HPDE6-E6E7 (cell line): Measurements from ENCODE around the gene RBPMS2.
"Not testable (repeated sequence)": the region's sequence is repeated elsewhere in the genome, so short reads cannot be mapped to it uniquely, and the experiment has no call there.

ENCODE experiments used
- DNase-seq: peaks from one replicate; pipeline ENCODE4 v3.0.0; 2011; ENCODE audit warnings: missing footprints; ENCODE audit errors: extremely low spot score

Gene RBPMS2

GRCh38 chr15:64754663-64755426, 20.5 kb downstream of the RBPMS2 start:
- no peak for DNase-seq

- no peak for DNase-seq
These were observed 21.8 kb downstream of the RBPMS2 start for GRCh38 chr15:64753480-64754185.

GRCh38 chr15:64751464-64751863, 23.9 kb downstream of the RBPMS2 start:
- DNase-seq: no peak

- no peak for DNase-seq
These were observed 25.3 kb downstream of the RBPMS2 start for GRCh38 chr15:64749999-64750657.

GRCh38 chr15:64749167-64749566, 26.2 kb downstream of the RBPMS2 start:
- DNase-seq: peak; percentile 82

- DNase-seq: no peak
These were observed 27.1 kb downstream of the RBPMS2 start for GRCh38 chr15:64748251-64748650.

GRCh38 chr15:64747578-64747977, 27.8 kb downstream of the RBPMS2 start:
- DNase-seq: no peak

- no peak for DNase-seq
These were observed 28.5 kb downstream of the RBPMS2 start for GRCh38 chr15:64746921-64747320.

- DNase-seq: no peak
These were observed 29.0 kb downstream of the RBPMS2 start for GRCh38 chr15:64746356-64746755.

GRCh38 chr15:64743691-64744090, 31.7 kb downstream of the RBPMS2 start:
- no peak for DNase-seq

GRCh38 chr15:64742921-64743320, 32.5 kb downstream of the RBPMS2 start:
- no peak for DNase-seq

- DNase-seq: no peak
These were observed 33.0 kb downstream of the RBPMS2 start for GRCh38 chr15:64742385-64742784.

GRCh38 chr15:64741708-64742107, 33.7 kb downstream of the RBPMS2 start:
- not testable (repeated sequence) for DNase-seq

GRCh38 chr15:64740311-64741170, 34.8 kb downstream of the RBPMS2 start:
- DNase-seq: peak; percentile 15

GRCh38 chr15:64739577-64740143, 35.7 kb downstream of the RBPMS2 start:
- DNase-seq: no peak

- DNase-seq: no peak
These were observed 36.2 kb downstream of the RBPMS2 start for GRCh38 chr15:64739156-64739555.

GRCh38 chr15:64738226-64739095, 36.9 kb downstream of the RBPMS2 start:
- DNase-seq: no peak

- DNase-seq: no peak
These were observed 43.1 kb downstream of the RBPMS2 start for GRCh38 chr15:64732156-64732860.

- no peak for DNase-seq
These were observed 43.6 kb downstream of the RBPMS2 start for GRCh38 chr15:64731805-64732151.
